ENCODE measurements around the gene NXT1.

- no peak for TF ChIP-seq SP1 (IDR thresholded peaks at IDR 0.05)
- no peak for TF ChIP-seq FOXK2 (IDR thresholded peaks at IDR 0.05)
- no peak for TF ChIP-seq SUZ12 (IDR thresholded peaks at IDR 0.05)
Measured at GRCh38 chr20:23315099-23315498, 35.5 kb upstream of the NXT1 start.

All from HEK293T (cell line).